ENCODE measurements around the gene FHIT.

DNA sequence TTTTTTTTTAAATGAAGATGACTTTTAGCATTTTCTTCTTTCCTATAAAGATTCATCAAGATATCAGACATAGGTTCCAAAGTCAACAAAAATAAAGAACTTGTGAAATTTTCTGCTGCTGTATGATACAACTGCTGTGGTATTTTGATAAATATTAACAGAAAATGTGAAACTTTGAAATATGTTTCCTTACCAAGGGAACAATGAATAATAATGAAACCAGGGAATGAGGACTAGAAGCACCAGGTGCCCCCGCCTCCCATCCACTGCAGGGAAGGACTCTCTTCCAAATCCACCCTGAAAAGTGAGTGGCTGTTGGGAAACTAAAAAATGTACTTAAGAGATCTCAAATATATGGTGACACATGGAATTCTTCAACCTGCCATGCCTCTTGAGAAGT lies 198.4 kb downstream of the FHIT start:
- TF ChIP-seq, protein P1, sequence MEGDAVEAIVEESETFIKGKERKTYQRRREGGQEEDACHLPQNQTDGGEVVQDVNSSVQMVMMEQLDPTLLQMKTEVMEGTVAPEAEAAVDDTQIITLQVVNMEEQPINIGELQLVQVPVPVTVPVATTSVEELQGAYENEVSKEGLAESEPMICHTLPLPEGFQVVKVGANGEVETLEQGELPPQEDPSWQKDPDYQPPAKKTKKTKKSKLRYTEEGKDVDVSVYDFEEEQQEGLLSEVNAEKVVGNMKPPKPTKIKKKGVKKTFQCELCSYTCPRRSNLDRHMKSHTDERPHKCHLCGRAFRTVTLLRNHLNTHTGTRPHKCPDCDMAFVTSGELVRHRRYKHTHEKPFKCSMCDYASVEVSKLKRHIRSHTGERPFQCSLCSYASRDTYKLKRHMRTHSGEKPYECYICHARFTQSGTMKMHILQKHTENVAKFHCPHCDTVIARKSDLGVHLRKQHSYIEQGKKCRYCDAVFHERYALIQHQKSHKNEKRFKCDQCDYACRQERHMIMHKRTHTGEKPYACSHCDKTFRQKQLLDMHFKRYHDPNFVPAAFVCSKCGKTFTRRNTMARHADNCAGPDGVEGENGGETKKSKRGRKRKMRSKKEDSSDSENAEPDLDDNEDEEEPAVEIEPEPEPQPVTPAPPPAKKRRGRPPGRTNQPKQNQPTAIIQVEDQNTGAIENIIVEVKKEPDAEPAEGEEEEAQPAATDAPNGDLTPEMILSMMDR (IDR thresholded peaks at IDR 0.05) = no peak
- TF ChIP-seq POLR2A (IDR thresholded peaks at IDR 0.05) = no peak
